Panc1 (cell line): ENCODE data around the gene ZNF511. TPM values are rescaled to one million over a fixed set of nuclear protein-coding genes. Genes with fewer than 3 reads are reported as not detected.

ENCODE experiments used
- ATAC-seq: fragments of 200-7000 bp; cut with Tn5 transposase; 2 replicates; pipeline ENCODE4 v1.9.1; 2020; ENCODE audit warnings: mild to moderate bottlenecking, moderate library complexity
- BruUV-seq: library from RNA; stranded (reverse); fragments of 400-500 nt; replicated peaks from 2 replicates; lab custom pipeline; 2021; lab: Mats Ljungman, UMichigan
- CTCF ChIA-PET: fragments of 300-600 bp; sonication (Branson Sonifier 250); formaldehyde crosslinking; loops from one replicate; lab custom pipeline; 2022; ENCODE audit warnings: antibody characterized with exemption; lab: Charles Lee
- POLR2A ChIA-PET: fragments of 300-600 bp; sonication (Branson Sonifier 250); formaldehyde crosslinking; loops from one replicate; lab custom pipeline; 2022; ENCODE audit warnings: antibody characterized with exemption; lab: Charles Lee
- DNase-seq: peaks from one replicate; pipeline ENCODE4 v3.0.0-alpha.2; 2010; ENCODE audit warnings: low read depth, low spot score
- H3K27ac ChIP-seq: 2 replicates; pipeline ENCODE4 v1.5.1; 2011; ENCODE audit warnings: mild to moderate bottlenecking, low read length, inconsistent platforms
- H3K27me3 ChIP-seq: fragments of 200-500 bp; sonication (Bioruptor generic); 2 replicates; pipeline ENCODE4 v1.6.0; 2014; ENCODE audit warnings: low read length, inconsistent platforms; ENCODE audit not compliant: control insufficient read depth, insufficient read depth
- H3K36me3 ChIP-seq: fragments of 200-500 bp; sonication (Bioruptor generic); 2 replicates; pipeline ENCODE4 v1.5.1; 2014; ENCODE audit warnings: inconsistent platforms, mild to moderate bottlenecking, low read length, moderate library complexity; ENCODE audit not compliant: control insufficient read depth, insufficient read depth
- H3K4me1 ChIP-seq: 2 replicates; pipeline ENCODE4 v1.5.1; 2011; ENCODE audit warnings: inconsistent platforms, mild to moderate bottlenecking, low read length, moderate library complexity; ENCODE audit not compliant: control insufficient read depth, insufficient read depth
- H3K4me3 ChIP-seq, 2 experiments: 2 replicates each; pipeline ENCODE4 v1.5.1; 2011 to 2012; ENCODE audit warnings: low read depth in 2 of 2, low read length in 2 of 2, mild to moderate bottlenecking in 2 of 2, inconsistent platforms in 1 of 2, moderate library complexity in 1 of 2
- H3K9me3 ChIP-seq: fragments of 200-500 bp; sonication (Bioruptor generic); 2 replicates; pipeline ENCODE4 v1.5.1; 2014; ENCODE audit warnings: low read depth, mild to moderate bottlenecking, inconsistent platforms, low read length, moderate library complexity; ENCODE audit not compliant: control insufficient read depth, insufficient read depth
- POLR2AphosphoS5 ChIP-seq: IDR thresholded peaks from 2 replicates; pipeline ENCODE4 v1.6.1; 2012; ENCODE audit warnings: mild to moderate bottlenecking, low read depth, low read length, moderate library complexity
- SIN3A ChIP-seq: IDR thresholded peaks from 2 replicates; pipeline ENCODE4 v1.6.1; 2012; ENCODE audit warnings: low read depth, mild to moderate bottlenecking, low read length, moderate library complexity, borderline replicate concordance; ENCODE audit not compliant: insufficient read depth
- TCF7L2 ChIP-seq: IDR thresholded peaks from 2 replicates; pipeline ENCODE4 v1.6.1; 2011; ENCODE audit warnings: mild to moderate bottlenecking, low read depth, low read length, inconsistent platforms
- in situ Hi-C: cut with HindIII; loops from 2 replicates; pipeline ENCODE4 v1.10.0; 2016; ENCODE audit warnings: low sequenced_read_pairs, low pct_unique_long_range_greater_than_20kb
- intact Hi-C: fragments of 100-400 bp; cut with micrococcal nuclease; formaldehyde crosslinking; loops from one replicate; pipeline ENCODE4 v1.10.0; 2022; ENCODE audit not compliant: unreplicated experiment
- total RNA-seq: library from RNA; stranded (reverse); gene quantifications from one replicate; pipeline ENCODE4 v1.2.1, GENCODE V29; 2021; ENCODE audit not compliant: unreplicated experiment
- TF ChIP-seq, protein P1 (sequence below): fragments of 450-650 bp; IDR thresholded peaks from 2 replicates; pipeline ENCODE4 v1.5.1; 2017; ENCODE audit warnings: mild to moderate bottlenecking
- TF ChIP-seq, protein P2 (sequence below), 2 experiments: IDR thresholded peaks; 2 replicates each; pipeline ENCODE4 v1.6.1; 2011 to 2012; ENCODE audit warnings: low read depth in 2 of 2, control low read depth in 1 of 2, low read length in 1 of 2, mild to moderate bottlenecking in 1 of 2, moderate library complexity in 1 of 2; ENCODE audit not compliant: insufficient read depth in 1 of 2

The ZNF511 gene
- total RNA-seq, 1 experiment from 2014 or later = 93.8 TPM

DNA sequence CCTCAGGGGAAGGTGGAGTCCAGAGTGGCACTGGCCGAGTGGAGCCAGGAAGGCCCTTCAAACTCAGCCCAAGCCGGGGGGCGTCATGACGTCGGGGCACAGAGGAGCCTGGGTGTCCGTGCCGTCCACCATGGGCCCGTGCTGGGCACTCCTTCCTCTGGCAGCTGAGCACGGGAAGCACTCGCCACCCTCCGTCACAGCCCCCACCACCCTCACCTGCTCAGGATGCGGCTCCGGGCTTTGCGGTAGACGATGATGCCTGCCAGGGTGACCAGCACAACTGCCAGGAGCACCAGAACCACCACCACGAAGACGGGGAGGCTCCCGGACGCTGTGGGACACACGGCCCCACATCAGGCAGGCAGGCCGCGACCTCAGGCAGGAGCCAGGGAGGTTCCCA is 40.2 kb upstream of the ZNF511 start:
- BruUV-seq = no TSS peak
- ATAC-seq (no peak), DNase-seq (no peak)
- no peaks in the 10 kb centered on the region for H3K36me3 ChIP-seq
- H3K4me3 ChIP-seq = no peak overlapping the region
- TF ChIP-seq, protein P1, sequence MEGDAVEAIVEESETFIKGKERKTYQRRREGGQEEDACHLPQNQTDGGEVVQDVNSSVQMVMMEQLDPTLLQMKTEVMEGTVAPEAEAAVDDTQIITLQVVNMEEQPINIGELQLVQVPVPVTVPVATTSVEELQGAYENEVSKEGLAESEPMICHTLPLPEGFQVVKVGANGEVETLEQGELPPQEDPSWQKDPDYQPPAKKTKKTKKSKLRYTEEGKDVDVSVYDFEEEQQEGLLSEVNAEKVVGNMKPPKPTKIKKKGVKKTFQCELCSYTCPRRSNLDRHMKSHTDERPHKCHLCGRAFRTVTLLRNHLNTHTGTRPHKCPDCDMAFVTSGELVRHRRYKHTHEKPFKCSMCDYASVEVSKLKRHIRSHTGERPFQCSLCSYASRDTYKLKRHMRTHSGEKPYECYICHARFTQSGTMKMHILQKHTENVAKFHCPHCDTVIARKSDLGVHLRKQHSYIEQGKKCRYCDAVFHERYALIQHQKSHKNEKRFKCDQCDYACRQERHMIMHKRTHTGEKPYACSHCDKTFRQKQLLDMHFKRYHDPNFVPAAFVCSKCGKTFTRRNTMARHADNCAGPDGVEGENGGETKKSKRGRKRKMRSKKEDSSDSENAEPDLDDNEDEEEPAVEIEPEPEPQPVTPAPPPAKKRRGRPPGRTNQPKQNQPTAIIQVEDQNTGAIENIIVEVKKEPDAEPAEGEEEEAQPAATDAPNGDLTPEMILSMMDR = no peak
- TF ChIP-seq POLR2AphosphoS5 (no peak), TCF7L2 (no peak)
- intact Hi-C loops (no loop called here), in situ Hi-C loops (no loop called here)
- ChIA-PET POLR2A (no interaction called here), CTCF (no interaction called here)
- no peaks in the 10 kb centered on the region for H3K27me3 ChIP-seq
- no peaks in the 10 kb centered on the region for H3K9me3 ChIP-seq
- H3K27ac ChIP-seq = no peak overlapping the region
- H3K4me1 ChIP-seq = no peaks in the 10 kb centered on the region

DNA sequence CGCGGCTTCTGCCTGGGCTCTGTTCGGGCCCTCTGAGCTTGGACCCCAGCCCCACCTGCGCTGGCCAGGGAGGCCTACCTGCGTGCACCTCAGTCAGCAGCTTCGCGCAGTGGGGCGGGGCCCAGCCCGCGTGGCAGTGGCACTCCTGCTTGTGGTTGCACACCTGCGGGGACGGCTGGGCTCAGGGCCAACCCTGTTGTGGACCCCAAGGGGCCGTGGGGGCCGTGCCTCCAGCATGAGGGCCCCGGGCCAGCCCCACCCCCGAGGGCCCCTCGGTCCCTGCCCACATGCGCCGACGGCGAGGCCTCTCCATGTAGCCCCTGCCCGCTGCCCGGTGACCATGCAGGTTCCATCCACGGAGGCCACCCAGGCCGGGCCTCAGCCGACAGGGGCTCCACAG is 39.3 kb upstream of the ZNF511 start:
- ATAC-seq = no peak
- H3K9me3 ChIP-seq = no peaks in the 10 kb centered on the region
- CTCF ChIA-PET = no interaction called here
- no peak overlapping the region for H3K4me3 ChIP-seq
- intact Hi-C loops = no loop called here
- DNase-seq = no peak
- H3K27ac ChIP-seq = no peak overlapping the region
- TF ChIP-seq, protein P2, sequence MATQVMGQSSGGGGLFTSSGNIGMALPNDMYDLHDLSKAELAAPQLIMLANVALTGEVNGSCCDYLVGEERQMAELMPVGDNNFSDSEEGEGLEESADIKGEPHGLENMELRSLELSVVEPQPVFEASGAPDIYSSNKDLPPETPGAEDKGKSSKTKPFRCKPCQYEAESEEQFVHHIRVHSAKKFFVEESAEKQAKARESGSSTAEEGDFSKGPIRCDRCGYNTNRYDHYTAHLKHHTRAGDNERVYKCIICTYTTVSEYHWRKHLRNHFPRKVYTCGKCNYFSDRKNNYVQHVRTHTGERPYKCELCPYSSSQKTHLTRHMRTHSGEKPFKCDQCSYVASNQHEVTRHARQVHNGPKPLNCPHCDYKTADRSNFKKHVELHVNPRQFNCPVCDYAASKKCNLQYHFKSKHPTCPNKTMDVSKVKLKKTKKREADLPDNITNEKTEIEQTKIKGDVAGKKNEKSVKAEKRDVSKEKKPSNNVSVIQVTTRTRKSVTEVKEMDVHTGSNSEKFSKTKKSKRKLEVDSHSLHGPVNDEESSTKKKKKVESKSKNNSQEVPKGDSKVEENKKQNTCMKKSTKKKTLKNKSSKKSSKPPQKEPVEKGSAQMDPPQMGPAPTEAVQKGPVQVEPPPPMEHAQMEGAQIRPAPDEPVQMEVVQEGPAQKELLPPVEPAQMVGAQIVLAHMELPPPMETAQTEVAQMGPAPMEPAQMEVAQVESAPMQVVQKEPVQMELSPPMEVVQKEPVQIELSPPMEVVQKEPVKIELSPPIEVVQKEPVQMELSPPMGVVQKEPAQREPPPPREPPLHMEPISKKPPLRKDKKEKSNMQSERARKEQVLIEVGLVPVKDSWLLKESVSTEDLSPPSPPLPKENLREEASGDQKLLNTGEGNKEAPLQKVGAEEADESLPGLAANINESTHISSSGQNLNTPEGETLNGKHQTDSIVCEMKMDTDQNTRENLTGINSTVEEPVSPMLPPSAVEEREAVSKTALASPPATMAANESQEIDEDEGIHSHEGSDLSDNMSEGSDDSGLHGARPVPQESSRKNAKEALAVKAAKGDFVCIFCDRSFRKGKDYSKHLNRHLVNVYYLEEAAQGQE (IDR thresholded peaks at IDR 0.05; ENCODE audit: insufficient read depth in 1 of 2, low read depth in 2 of 2, low read length in 1 of 2) = no peak
- TF ChIP-seq SIN3A (no peak), POLR2AphosphoS5 (no peak)
- TF ChIP-seq, protein P1 = no peak
- H3K36me3 ChIP-seq = no peaks in the 10 kb centered on the region
- H3K27me3 ChIP-seq = no peaks in the 10 kb centered on the region
- no peaks in the 10 kb centered on the region for H3K4me1 ChIP-seq
- POLR2A ChIA-PET = no interaction called here
- in situ Hi-C loops = no loop called here
- BruUV-seq = no TSS peak
